Measurements from ENCODE around the gene MPPED2. TPM values are rescaled to one million over a fixed set of nuclear protein-coding genes. Genes with fewer than 3 reads are reported as not detected.

Gene MPPED2
- total and polyA plus RNA-seq, 2 of the 13 experiments (the other 11 are each of a cell fraction or from before 2014, with no cell fraction given): not detected

DNA sequence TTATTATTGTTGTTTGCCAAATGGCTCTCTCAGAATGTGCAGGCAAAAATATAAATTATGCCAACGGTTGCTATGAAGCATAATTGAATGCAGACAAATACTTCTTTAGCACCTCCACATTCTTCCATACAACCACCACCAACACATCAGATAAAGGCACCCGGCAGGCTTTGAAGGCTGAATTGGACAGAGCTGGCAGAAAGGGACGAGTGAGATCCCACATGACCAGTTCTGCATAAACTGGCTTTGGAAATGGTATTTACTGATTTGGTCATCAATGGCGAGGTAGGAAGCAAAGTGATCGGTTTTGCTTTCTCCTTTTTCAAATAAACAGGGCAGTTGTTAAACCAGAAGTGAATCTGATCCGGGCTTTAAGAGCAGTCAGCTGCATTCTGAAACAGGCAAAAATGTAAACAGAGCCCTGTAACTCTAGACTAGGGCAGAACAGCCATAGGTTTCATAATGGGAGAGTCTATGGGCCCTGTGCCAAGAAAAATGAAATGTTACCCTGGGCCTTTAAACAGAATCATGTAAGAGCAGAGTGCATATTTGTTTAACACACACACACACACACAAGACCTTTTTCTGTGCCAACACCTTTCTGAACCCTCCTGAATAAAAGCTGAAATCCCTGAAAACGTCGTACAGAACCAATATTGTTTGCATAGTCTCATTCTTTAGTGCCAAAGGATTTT lies 97.7 kb downstream of the MPPED2 start (continued):
- TF ChIP-seq, protein P1, sequence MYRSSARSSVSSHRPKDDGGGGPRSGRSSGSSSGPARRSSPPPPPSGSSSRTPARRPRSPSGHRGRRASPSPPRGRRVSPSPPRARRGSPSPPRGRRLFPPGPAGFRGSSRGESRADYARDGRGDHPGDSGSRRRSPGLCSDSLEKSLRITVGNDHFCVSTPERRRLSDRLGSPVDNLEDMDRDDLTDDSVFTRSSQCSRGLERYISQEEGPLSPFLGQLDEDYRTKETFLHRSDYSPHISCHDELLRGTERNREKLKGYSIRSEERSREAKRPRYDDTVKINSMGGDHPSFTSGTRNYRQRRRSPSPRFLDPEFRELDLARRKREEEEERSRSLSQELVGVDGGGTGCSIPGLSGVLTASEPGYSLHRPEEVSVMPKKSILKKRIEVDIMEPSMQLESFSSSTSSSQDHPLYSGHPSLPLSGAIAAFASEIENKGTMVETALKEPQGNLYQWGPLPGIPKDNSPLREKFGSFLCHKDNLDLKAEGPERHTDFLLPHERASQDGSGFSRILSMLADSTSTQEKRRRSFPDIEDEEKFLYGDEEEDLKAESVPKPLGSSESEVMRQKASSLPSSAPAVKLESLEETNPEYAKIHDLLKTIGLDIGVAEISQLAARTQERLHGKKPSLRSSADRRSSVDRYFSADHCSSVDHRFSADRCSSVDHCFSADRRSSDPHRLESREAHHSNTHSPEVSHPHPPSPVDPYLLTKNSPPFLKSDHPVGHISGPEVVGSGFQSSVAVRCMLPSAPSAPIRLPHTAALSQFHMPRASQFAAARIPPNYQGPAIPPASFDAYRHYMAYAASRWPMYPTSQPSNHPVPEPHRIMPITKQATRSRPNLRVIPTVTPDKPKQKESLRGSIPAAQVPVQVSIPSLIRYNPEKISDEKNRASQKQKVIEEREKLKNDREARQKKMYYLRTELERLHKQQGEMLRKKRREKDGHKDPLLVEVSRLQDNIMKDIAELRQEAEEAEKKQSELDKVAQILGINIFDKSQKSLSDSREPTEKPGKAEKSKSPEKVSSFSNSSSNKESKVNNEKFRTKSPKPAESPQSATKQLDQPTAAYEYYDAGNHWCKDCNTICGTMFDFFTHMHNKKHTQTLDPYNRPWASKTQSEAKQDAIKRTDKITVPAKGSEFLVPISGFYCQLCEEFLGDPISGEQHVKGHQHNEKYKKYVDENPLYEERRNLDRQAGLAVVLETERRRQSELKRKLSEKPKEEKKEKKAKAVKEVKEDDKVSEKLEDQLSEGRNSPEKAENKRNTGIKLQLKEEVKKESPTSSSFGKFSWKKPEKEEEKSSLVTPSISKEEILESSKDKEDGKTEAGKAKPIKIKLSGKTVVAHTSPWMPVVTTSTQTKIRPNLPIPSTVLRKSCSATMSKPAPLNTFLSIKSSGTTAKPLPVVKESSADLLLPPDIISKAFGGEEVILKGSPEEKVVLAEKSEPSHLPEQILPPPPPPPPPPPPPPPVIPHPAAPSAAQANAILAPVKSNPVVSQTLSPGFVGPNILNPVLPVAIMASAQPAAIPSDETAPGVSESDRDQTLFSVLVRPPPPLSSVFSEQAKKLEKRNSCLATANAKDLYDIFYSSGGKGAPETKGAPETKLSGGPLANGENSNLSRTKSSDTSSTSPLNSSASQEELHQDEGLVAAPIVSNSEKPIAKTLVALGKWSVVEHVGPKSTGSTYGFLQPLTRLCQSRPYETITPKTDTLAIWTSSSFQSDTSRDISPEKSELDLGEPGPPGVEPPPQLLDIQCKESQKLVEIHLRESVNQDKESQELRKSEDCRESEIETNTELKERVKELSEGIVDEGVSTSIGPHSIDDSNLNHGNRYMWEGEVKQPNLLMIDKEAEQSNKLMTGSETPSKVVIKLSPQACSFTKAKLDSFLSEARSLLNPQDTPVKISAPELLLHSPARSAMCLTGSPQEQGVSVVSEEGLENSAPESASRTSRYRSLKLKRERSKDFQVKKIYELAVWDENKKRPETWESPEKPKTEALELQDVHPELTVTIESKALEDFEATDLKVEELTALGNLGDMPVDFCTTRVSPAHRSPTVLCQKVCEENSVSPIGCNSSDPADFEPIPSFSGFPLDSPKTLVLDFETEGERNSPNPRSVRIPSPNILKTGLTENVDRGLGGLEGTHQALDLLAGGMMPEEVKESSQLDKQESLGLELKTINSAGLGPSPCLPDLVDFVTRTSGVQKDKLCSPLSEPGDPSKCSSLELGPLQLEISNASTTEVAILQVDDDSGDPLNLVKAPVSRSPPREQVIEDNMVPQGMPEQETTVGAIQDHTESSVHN (CRISPR knock-in tag; IDR thresholded peaks at IDR 0.05): no peak
- TF ChIP-seq ASH2L (IDR thresholded peaks at IDR 0.05; ENCODE audit: insufficient read length, low read depth, low read length) (no peak), ZNF382 (CRISPR knock-in tag; IDR thresholded peaks at IDR 0.05; ENCODE audit: borderline replicate concordance) (no peak), ZNF777 (CRISPR knock-in tag; IDR thresholded peaks at IDR 0.05) (no peak), ZNF44 (CRISPR knock-in tag; IDR thresholded peaks at IDR 0.05) (no peak), KAT2B (IDR thresholded peaks at IDR 0.05; ENCODE audit: borderline replicate concordance, low read depth, low read length) (no peak), ZNF598 (CRISPR knock-in tag; IDR thresholded peaks at IDR 0.05; ENCODE audit: borderline replicate concordance) (no peak), BCL6 (CRISPR knock-in tag; IDR thresholded peaks at IDR 0.05) (peak; percentile 67; the same call in 1 of the 2 replicates), U2AF2 (IDR thresholded peaks at IDR 0.05; ENCODE audit: low read depth, low read length) (no peak), ZNF7 (CRISPR knock-in tag; IDR thresholded peaks at IDR 0.05) (peak; percentile 30; the same call in 1 of the 2 replicates), RBM22 (optimal IDR thresholded peaks at IDR 0.05; ENCODE audit: low read length) (no peak), CREM (IDR thresholded peaks at IDR 0.05) (peak; percentile 46; the same call in 1 of the 2 replicates), CREM (CRISPR knock-in tag; IDR thresholded peaks at IDR 0.05) (no peak), AGO2 (optimal IDR thresholded peaks at IDR 0.05; ENCODE audit: low read depth, low read length) (no peak), ATF7-NPFF (CRISPR knock-in tag; IDR thresholded peaks at IDR 0.05; ENCODE audit: low read depth) (no peak), ZNF460 (CRISPR knock-in tag; IDR thresholded peaks at IDR 0.05; ENCODE audit: borderline replicate concordance) (no peak; the same call in 1 of the 2 replicates), REXO4 (CRISPR knock-in tag; IDR thresholded peaks at IDR 0.05; ENCODE audit: borderline replicate concordance) (no peak), MAFF (IDR thresholded peaks at IDR 0.05; ENCODE audit: low read depth, low read length) (no peak)
- TF ChIP-seq, protein P2, sequence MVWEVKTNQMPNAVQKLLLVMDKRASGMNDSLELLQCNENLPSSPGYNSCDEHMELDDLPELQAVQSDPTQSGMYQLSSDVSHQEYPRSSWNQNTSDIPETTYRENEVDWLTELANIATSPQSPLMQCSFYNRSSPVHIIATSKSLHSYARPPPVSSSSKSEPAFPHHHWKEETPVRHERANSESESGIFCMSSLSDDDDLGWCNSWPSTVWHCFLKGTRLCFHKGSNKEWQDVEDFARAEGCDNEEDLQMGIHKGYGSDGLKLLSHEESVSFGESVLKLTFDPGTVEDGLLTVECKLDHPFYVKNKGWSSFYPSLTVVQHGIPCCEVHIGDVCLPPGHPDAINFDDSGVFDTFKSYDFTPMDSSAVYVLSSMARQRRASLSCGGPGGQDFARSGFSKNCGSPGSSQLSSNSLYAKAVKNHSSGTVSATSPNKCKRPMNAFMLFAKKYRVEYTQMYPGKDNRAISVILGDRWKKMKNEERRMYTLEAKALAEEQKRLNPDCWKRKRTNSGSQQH (CRISPR knock-in tag; IDR thresholded peaks at IDR 0.05; ENCODE audit: low read depth): no peak
- TF ChIP-seq, protein P3, sequence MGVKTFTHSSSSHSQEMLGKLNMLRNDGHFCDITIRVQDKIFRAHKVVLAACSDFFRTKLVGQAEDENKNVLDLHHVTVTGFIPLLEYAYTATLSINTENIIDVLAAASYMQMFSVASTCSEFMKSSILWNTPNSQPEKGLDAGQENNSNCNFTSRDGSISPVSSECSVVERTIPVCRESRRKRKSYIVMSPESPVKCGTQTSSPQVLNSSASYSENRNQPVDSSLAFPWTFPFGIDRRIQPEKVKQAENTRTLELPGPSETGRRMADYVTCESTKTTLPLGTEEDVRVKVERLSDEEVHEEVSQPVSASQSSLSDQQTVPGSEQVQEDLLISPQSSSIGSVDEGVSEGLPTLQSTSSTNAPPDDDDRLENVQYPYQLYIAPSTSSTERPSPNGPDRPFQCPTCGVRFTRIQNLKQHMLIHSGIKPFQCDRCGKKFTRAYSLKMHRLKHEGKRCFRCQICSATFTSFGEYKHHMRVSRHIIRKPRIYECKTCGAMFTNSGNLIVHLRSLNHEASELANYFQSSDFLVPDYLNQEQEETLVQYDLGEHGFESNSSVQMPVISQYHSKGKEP (CRISPR knock-in tag; IDR thresholded peaks at IDR 0.05): no peak
